Cardiac muscle cell (in vitro differentiated cells and primary cell): ENCODE measurements around the gene PML. TPM values are rescaled to one million over a fixed set of nuclear protein-coding genes. Genes with fewer than 3 reads are reported as not detected.
A peak's percentile ranks its signal among the peaks of the same experiment; 100 is the strongest.
"Not testable (repeated sequence)": the region's sequence is repeated elsewhere in the genome, so short reads cannot be mapped to it uniquely, and the experiment has no call there.

Experiments
- DNase-seq, 2 donors: peaks; one replicate each; pipeline versions ENCODE4 v3.0.0 to v3.0.0-alpha.2; 2010 to 2017; ENCODE audit warnings: low read depth in 1 of 2, low spot score in 1 of 2
- H3K27ac ChIP-seq: fragments of 200-600 bp; sonication (generic); 2 replicates; pipeline ENCODE4 v1.5.1; 2016
- H3K27me3 ChIP-seq: fragments of 200-600 bp; sonication (generic); 2 replicates; pipeline ENCODE4 v1.6.0; 2016; ENCODE audit warnings: control low read depth
- H3K36me3 ChIP-seq: fragments of 200-600 bp; sonication (generic); 2 replicates; pipeline ENCODE4 v1.5.1; 2016; ENCODE audit warnings: control low read depth
- H3K4me1 ChIP-seq: fragments of 200-600 bp; sonication (generic); 2 replicates; pipeline ENCODE4 v1.8.1; 2017; ENCODE audit warnings: low read depth, mild to moderate bottlenecking, mixed run types
- H3K4me3 ChIP-seq: fragments of 200-600 bp; sonication (generic); 2 replicates; pipeline ENCODE4 v1.5.1; 2016; ENCODE audit warnings: mild to moderate bottlenecking
- H3K9me3 ChIP-seq: fragments of 200-600 bp; sonication (generic); 2 replicates; pipeline ENCODE4 v1.5.1; 2017; ENCODE audit warnings: low read depth, mild to moderate bottlenecking, control low read depth
- CTCF ChIP-seq: IDR thresholded peaks from 2 replicates; pipeline ENCODE4 v1.5.1; 2012; ENCODE audit warnings: low read depth, mild to moderate bottlenecking, low read length
- polyA plus RNA-seq: library from polyadenylated mRNA; unstranded; fragments of >200 nt; fragmentation: Nextera tagmentation; extraction: Ambion mirVana; gene quantifications from 2 replicates; pipeline ENCODE4 v1.2.1, GENCODE V29; 2016
- total RNA-seq: library from RNA; depleted of rRNA; stranded (reverse); fragments of >200 nt; gene quantifications from 2 replicates; pipeline ENCODE4 v1.2.3, GENCODE V29; 2016

PML gene
- total and polyA plus RNA-seq, 2 experiments from 2014 or later = 21.9 to 40.4 TPM

- TF ChIP-seq CTCF = no peak
- no peaks in the 10 kb centered on the region for H3K4me1 ChIP-seq
- H3K27me3 ChIP-seq = no peaks in the 10 kb centered on the region
- H3K9me3 ChIP-seq = no peaks in the 10 kb centered on the region
- H3K36me3 ChIP-seq = no peaks in the 10 kb centered on the region
- DNase-seq = no peak
- no peak overlapping the region for H3K4me3 ChIP-seq
- H3K27ac ChIP-seq = no peak overlapping the region
Measured at GRCh38 chr15:74062671-74063070, 68.2 kb downstream of the PML start.

- not testable (repeated sequence) for H3K27me3 ChIP-seq, H3K36me3 ChIP-seq, H3K9me3 ChIP-seq, H3K4me3 ChIP-seq, H3K4me1 ChIP-seq, DNase-seq, H3K27ac ChIP-seq
Measured at GRCh38 chr15:74063425-74064146, 69.1 kb downstream of the PML start.

- H3K27ac ChIP-seq, H3K4me3 ChIP-seq, H3K9me3 ChIP-seq, H3K27me3 ChIP-seq, H3K4me1 ChIP-seq, DNase-seq, H3K36me3 ChIP-seq: not testable (repeated sequence)
Measured at GRCh38 chr15:74064183-74064582, 69.7 kb downstream of the PML start.

GRCh38 chr15:74064822-74065221, 70.3 kb downstream of the PML start:
- H3K27me3 ChIP-seq, H3K27ac ChIP-seq, H3K9me3 ChIP-seq, H3K36me3 ChIP-seq, H3K4me1 ChIP-seq, DNase-seq, H3K4me3 ChIP-seq: not testable (repeated sequence)

GRCh38 chr15:74065684-74066411, 71.3 kb downstream of the PML start:
- not testable (repeated sequence) for H3K4me3 ChIP-seq, DNase-seq
- TF ChIP-seq CTCF = peak; percentile 32

GRCh38 chr15:74071645-74072044, 77.1 kb downstream of the PML start:
- H3K4me1 ChIP-seq, H3K36me3 ChIP-seq, H3K4me3 ChIP-seq, H3K27ac ChIP-seq, DNase-seq, H3K27me3 ChIP-seq, H3K9me3 ChIP-seq: not testable (repeated sequence)

More at GRCh38 chr15:74065684-74066411, 71.3 kb downstream of the PML start:
- H3K9me3 ChIP-seq, H3K36me3 ChIP-seq, H3K4me1 ChIP-seq, H3K27me3 ChIP-seq, H3K27ac ChIP-seq: not testable (repeated sequence)

- H3K27me3 ChIP-seq, H3K36me3 ChIP-seq, H3K4me3 ChIP-seq, H3K4me1 ChIP-seq, DNase-seq, H3K9me3 ChIP-seq, H3K27ac ChIP-seq: not testable (repeated sequence)
Measured at GRCh38 chr15:74072132-74072531, 77.6 kb downstream of the PML start.

GRCh38 chr15:74072614-74073337, 78.3 kb downstream of the PML start:
- H3K27ac ChIP-seq, H3K27me3 ChIP-seq, H3K9me3 ChIP-seq, H3K36me3 ChIP-seq, H3K4me1 ChIP-seq, H3K4me3 ChIP-seq, DNase-seq: not testable (repeated sequence)
- peak; percentile 27 for TF ChIP-seq CTCF

- H3K9me3 ChIP-seq, H3K4me3 ChIP-seq, H3K4me1 ChIP-seq, H3K27ac ChIP-seq, DNase-seq, H3K27me3 ChIP-seq, H3K36me3 ChIP-seq: not testable (repeated sequence)
Measured at GRCh38 chr15:74075781-74076180, 81.3 kb downstream of the PML start.

- not testable (repeated sequence) for H3K27me3 ChIP-seq, H3K4me3 ChIP-seq, H3K4me1 ChIP-seq, DNase-seq, H3K9me3 ChIP-seq, H3K27ac ChIP-seq, H3K36me3 ChIP-seq
Measured at GRCh38 chr15:74082450-74082849, 87.9 kb downstream of the PML start, which contains the start of gene GOLGA6A. Gene GOLGA6A (minus strand): TSS chr15:74082550. CDS start chr15:74082509, 41 bp downstream.
